ENCODE data around the gene LRRC32. TPM values are rescaled to one million over a fixed set of nuclear protein-coding genes. Genes with fewer than 3 reads are reported as not detected.

Gene LRRC32
- total RNA-seq, 1 donor from 2014 or later: 43.2 TPM

DNA sequence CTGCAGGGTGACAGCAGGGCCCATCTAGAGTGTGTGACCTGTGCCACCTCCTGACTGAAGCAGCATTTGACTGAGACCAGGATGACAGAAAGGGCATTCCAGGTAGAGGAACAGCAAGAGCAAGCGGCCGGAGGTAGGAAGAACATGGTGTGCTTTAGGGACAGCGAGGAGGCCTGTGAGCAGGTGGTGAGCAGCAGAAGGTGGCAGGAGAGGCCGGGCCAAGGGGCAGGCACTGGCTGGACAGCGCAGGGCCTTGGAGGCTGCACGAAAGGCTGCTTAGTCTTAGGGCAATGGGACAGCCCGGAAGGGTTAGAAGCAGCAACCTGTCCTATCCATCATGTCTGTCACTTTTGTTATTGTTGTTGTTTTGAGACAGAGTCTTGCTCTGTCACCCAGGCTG, 17.6 kb upstream of the LRRC32 start:
- Mint-ChIP-seq H3K27ac (no peak overlapping the region), H3K36me3 (no peaks in the 10 kb centered on the region), H3K9me3 (no peaks in the 10 kb centered on the region), H3K4me1 (peaks cover 14% of the 10 kb centered on the region), H3K4me3 (no peak overlapping the region), H3K27me3 (ENCODE audit: low read depth) (no peaks in the 10 kb centered on the region)
- no peak for TF ChIP-seq CTCF (IDR thresholded peaks at IDR 0.05; ENCODE audit: unreplicated experiment)
- DNase-seq (ENCODE audit: low spot score in 2 of 2, unreplicated experiment in 2 of 2): no peak

DNA sequence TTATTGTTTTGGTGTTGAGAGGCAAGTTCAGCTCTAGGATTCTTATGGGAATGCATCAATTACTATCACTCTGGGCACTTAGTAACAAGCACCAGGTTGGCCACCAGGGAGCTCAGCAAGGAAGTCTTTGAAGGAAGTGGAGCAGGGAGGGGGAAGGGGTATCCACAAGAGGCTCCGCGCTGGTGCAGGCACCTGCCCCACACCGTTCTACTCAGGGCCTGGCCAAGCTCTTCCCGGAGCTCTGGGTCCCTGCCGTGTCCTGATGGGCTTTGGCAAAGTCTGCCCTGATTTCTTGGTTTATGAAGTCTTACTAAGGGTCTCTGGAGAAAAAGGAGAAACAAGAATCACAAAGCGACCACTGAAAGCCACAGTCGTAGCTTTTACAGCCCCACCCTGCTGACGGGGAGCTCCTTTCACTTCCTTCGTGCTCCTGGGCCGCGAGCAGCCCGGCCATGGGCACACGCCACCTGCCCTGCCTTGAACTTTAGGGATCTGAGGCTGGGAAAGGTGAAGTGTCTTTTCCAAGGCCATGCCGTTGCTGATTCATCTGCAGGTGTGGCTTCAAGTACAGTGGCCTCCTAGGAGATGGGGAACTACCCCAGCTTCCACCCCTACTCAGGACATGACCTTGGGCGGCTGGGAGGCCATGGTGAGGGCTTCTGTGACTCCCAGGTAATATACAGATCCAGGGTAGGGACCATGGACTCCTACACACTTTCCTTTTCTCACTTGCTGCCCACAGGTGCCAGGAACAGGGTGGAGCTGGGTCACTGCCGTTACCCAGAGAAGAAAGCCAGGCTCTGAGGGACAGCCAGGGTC, 15.9 kb upstream of the LRRC32 start:
- Mint-ChIP-seq H3K36me3 (no peaks in the 10 kb centered on the region), H3K4me1 (peaks cover 14% of the 10 kb centered on the region), H3K27me3 (ENCODE audit: low read depth) (peaks cover 5% of the 10 kb centered on the region), H3K27ac (no peak overlapping the region), H3K4me3 (no peak overlapping the region), H3K9me3 (no peaks in the 10 kb centered on the region)
- DNase-seq (ENCODE audit: low spot score in 2 of 2, unreplicated experiment in 2 of 2): no peak
- TF ChIP-seq CTCF (IDR thresholded peaks at IDR 0.05; ENCODE audit: unreplicated experiment): no peak

DNA sequence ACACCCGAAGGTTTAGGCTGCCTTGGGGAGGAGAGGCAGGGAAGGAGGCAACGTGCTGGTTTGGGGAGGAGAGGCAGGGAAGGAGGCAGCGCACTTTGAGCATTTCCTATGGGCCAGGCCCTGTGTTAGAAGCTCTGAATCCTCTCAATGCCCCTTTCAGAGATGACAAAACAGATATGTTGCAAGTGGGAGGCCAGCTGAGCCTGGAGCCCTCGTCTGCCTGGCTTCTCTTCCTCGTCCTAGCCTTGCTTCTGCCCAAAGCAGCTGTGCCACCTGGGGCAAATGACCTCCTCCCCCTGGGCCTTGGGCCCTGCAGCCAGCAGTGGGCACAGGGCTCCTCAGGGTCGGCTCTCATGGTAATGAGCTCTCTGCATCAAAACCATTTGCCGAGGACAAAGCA, 15.3 kb upstream of the LRRC32 start:
- Mint-ChIP-seq H3K36me3 (no peaks in the 10 kb centered on the region), H3K27me3 (ENCODE audit: low read depth) (peaks cover 9% of the 10 kb centered on the region), H3K4me1 (peaks cover 14% of the 10 kb centered on the region), H3K27ac (no peak overlapping the region), H3K9me3 (no peaks in the 10 kb centered on the region), H3K4me3 (no peak overlapping the region)
- TF ChIP-seq CTCF (IDR thresholded peaks at IDR 0.05; ENCODE audit: unreplicated experiment): no peak
- no peak for DNase-seq (ENCODE audit: low spot score in 2 of 2, unreplicated experiment in 2 of 2)

- no peak for DNase-seq (ENCODE audit: low spot score in 2 of 2, unreplicated experiment in 2 of 2)
- no peak overlapping the region for H3K4me3 Mint-ChIP-seq
- peaks cover 9% of the 10 kb centered on the region for H3K27me3 Mint-ChIP-seq (ENCODE audit: low read depth)
Measured at GRCh38 chr11:76685237-76685636, 14.7 kb upstream of the LRRC32 start.

GRCh38 chr11:76684516-76684915, 14.0 kb upstream of the LRRC32 start:
- Mint-ChIP-seq H3K4me1 (peaks cover 14% of the 10 kb centered on the region), H3K36me3 (no peaks in the 10 kb centered on the region), H3K27me3 (ENCODE audit: low read depth) (peaks cover 9% of the 10 kb centered on the region), H3K9me3 (no peaks in the 10 kb centered on the region), H3K4me3 (no peak overlapping the region), H3K27ac (no peak overlapping the region)
- DNase-seq (ENCODE audit: low spot score in 2 of 2, unreplicated experiment in 2 of 2): no peak
- no peak for TF ChIP-seq CTCF (IDR thresholded peaks at IDR 0.05; ENCODE audit: unreplicated experiment)

More at GRCh38 chr11:76685237-76685636, 14.7 kb upstream of the LRRC32 start:
- no peak for TF ChIP-seq CTCF (IDR thresholded peaks at IDR 0.05; ENCODE audit: unreplicated experiment)
- no peaks in the 10 kb centered on the region for H3K36me3 Mint-ChIP-seq
- no peaks in the 10 kb centered on the region for H3K9me3 Mint-ChIP-seq
- H3K4me1 Mint-ChIP-seq: peaks cover 14% of the 10 kb centered on the region
- H3K27ac Mint-ChIP-seq: no peak overlapping the region

Data from mesothelial cell of epicardium (in vitro differentiated cells).